Measurements from ENCODE around the gene SNCG.
A peak's percentile ranks its signal among the peaks of the same experiment; 100 is the strongest.

The SNCG gene

DNA sequence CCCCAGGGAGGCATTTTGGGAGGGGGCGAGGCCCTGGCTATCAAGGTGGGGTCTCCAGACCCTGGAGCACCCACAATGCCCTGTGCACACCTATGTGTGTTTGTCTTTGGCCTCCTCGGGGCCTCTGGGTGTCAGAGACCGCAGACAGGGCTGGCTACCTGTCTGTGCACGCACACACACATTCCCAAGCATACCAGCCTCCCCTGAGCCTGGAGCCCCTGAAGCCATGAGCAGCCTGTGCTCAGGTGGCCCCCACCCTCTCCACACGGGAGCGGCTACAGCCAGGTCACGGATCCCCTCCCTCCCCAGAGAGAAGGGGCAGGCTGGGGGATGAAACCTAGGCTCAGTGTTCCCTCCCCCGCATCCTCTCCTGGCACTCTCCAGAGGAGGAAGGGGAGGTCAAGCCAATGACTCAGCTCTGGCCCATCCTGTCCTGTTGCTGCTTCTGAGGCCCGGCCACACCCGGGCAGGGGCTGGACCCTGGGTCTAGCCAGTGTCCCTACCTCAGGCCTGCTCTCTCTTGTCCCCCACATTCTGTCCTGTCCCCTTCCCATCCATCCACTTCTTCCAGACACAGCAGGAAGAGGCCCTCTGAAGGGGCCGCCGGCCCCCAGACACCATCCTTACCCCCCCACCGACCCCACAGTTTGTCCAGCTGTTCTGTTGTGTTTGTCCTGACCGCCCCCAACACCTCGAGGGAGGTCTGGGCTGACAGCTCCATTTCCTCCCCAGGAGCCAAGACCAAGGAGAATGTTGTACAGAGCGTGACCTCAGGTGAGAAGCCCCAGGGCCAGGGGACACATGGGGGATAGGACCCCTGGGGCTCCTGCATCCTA lies 720 bp downstream of the SNCG start:
- TF ChIP-seq ZFX (IDR thresholded peaks at IDR 0.05; ENCODE audit: borderline replicate concordance) = no peak
- TF ChIP-seq, protein P1, sequence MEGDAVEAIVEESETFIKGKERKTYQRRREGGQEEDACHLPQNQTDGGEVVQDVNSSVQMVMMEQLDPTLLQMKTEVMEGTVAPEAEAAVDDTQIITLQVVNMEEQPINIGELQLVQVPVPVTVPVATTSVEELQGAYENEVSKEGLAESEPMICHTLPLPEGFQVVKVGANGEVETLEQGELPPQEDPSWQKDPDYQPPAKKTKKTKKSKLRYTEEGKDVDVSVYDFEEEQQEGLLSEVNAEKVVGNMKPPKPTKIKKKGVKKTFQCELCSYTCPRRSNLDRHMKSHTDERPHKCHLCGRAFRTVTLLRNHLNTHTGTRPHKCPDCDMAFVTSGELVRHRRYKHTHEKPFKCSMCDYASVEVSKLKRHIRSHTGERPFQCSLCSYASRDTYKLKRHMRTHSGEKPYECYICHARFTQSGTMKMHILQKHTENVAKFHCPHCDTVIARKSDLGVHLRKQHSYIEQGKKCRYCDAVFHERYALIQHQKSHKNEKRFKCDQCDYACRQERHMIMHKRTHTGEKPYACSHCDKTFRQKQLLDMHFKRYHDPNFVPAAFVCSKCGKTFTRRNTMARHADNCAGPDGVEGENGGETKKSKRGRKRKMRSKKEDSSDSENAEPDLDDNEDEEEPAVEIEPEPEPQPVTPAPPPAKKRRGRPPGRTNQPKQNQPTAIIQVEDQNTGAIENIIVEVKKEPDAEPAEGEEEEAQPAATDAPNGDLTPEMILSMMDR (IDR thresholded peaks at IDR 0.05) = no peak
- no peak overlapping the region for H3K27ac ChIP-seq

DNA sequence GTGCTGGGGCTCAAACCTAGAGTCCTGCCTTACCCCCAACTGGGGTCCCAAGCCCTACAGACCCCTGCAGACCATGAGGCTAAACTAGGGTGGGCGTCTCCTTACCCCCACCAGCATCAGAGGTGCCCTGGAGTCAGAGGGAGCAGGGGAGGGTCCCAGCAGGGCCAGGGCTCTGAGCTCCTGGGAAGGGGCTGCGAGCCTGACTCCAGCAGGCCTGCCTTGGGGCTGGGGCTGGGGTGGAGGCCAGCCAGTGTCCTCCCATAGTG lies 1.3 kb downstream of the SNCG start:
- no peak overlapping the region for H3K27ac ChIP-seq
- no peak for TF ChIP-seq ZFX (IDR thresholded peaks at IDR 0.05; ENCODE audit: borderline replicate concordance)
- TF ChIP-seq, protein P1 (IDR thresholded peaks at IDR 0.05) = no peak

GRCh38 chr10:86960003-86960862 lies 1.8 kb downstream of the SNCG start:
- TF ChIP-seq ZFX (IDR thresholded peaks at IDR 0.05; ENCODE audit: borderline replicate concordance) = no peak
- TF ChIP-seq, protein P1 (IDR thresholded peaks at IDR 0.05) = peak; percentile 96
- H3K27ac ChIP-seq = no peak overlapping the region

GRCh38 chr10:86960863-86961434 lies 2.5 kb downstream of the SNCG start:
- H3K27ac ChIP-seq = no peak overlapping the region
- TF ChIP-seq, protein P1 (IDR thresholded peaks at IDR 0.05) = no peak
- TF ChIP-seq ZFX (IDR thresholded peaks at IDR 0.05; ENCODE audit: borderline replicate concordance) = no peak

DNA sequence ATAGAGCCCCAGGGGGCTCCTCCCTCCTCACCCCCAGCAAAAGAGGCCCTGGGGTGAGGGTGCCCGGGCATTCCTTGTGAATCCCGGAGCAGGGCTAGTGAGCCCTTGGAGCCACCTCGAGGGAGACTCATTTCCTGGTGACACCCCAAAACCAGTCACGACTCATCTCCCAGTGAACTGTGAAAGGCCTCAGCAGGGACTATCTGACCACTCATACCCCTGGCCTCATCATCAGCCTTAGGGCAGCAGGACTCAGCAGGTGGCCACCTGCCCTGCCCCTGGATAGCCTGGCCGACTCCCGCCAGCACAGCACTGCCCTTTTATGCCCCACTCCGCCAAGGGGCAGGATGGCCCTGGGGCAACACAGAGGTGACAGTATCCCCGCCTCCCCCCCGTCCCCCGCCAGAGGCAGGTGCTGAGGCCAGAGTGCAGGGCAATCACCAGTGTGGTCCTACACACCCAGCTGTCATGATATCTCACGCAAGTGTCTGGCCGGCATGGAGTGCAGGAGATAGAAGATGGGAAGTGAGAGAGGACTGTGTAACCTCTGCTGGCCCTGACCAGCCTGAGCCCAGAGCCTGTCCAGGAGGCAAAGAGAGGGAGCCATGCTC lies 3.2 kb downstream of the SNCG start:
- no peak for TF ChIP-seq ZFX (IDR thresholded peaks at IDR 0.05; ENCODE audit: borderline replicate concordance)
- TF ChIP-seq, protein P1 (IDR thresholded peaks at IDR 0.05) = no peak
- H3K27ac ChIP-seq = no peak overlapping the region

GRCh38 chr10:86962136-86962980 lies 4.0 kb downstream of the SNCG start:
- TF ChIP-seq ZFX (IDR thresholded peaks at IDR 0.05; ENCODE audit: borderline replicate concordance) = no peak
- TF ChIP-seq, protein P1 (IDR thresholded peaks at IDR 0.05) = no peak
- no peak overlapping the region for H3K27ac ChIP-seq

All from 22Rv1 (cell line).